ENCODE data around the gene MAP2K5.

The MAP2K5 gene

GRCh38 chr15:67801926-67802914, 259.7 kb downstream of the MAP2K5 start:
- H3K4me1 ChIP-seq (ENCODE audit: low read length), result no peaks in the 10 kb centered on the region; the same call in 1 of the 2 replicates
- no peak overlapping the region for H3K9ac ChIP-seq (ENCODE audit: low read length)
- H3K27me3 ChIP-seq (ENCODE audit: low read depth, low read length), result no peaks in the 10 kb centered on the region
- TF ChIP-seq CTCF (IDR thresholded peaks at IDR 0.05; ENCODE audit: low read depth, low read length) (no peak), EZH2phosphoT487 (IDR thresholded peaks at IDR 0.05; ENCODE audit: low read depth) (no peak)
- H3K4me2 ChIP-seq (ENCODE audit: low read length), result no peak overlapping the region
- no peaks in the 10 kb centered on the region for H4K20me1 ChIP-seq (ENCODE audit: insufficient read depth, low read length)
- H3K36me3 ChIP-seq (replicated peaks; ENCODE audit: low read depth, low read length), result no peaks in the 10 kb centered on the region
- H2AFZ ChIP-seq (ENCODE audit: low read depth, low read length), result no peak overlapping the region
- no peak overlapping the region for H3K27ac ChIP-seq (ENCODE audit: low read length)
- H3K4me3 ChIP-seq (ENCODE audit: low read length), result no peak overlapping the region
- no peaks in the 10 kb centered on the region for H3K79me2 ChIP-seq (ENCODE audit: low read length)
- H3K9me3 ChIP-seq (ENCODE audit: insufficient read depth, low read length), result no peaks in the 10 kb centered on the region

DNA sequence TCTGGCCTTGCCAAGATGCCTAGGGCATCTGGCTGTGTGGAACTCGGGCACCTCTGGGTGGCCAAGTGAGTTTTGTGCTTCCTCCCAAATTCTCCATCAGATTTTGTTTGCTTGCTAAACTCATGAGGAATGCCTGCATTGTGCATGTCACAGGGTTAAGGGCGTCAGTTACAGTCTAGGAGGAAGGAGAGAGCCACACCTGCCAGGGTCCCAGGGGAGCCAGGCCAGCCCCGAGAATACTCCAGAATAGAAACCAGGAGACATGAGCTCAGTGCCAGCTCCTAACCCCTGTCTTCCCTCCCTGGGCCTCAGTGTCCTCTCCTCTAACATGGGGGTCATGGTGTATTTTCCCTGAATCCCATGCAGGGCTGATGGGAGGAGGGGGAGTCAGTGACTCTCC, 260.8 kb downstream of the MAP2K5 start:
- Histone ChIP-seq H3K4me1 (ENCODE audit: low read length) (no peaks in the 10 kb centered on the region; the same call in 1 of the 2 replicates), H4K20me1 (ENCODE audit: insufficient read depth, low read length) (no peaks in the 10 kb centered on the region), H3K9ac (ENCODE audit: low read length) (no peak overlapping the region), H3K9me3 (ENCODE audit: insufficient read depth, low read length) (no peaks in the 10 kb centered on the region), H3K27me3 (ENCODE audit: low read depth, low read length) (no peaks in the 10 kb centered on the region), H2AFZ (ENCODE audit: low read depth, low read length) (no peak overlapping the region), H3K27ac (ENCODE audit: low read length) (no peak overlapping the region), H3K79me2 (ENCODE audit: low read length) (no peaks in the 10 kb centered on the region), H3K4me2 (ENCODE audit: low read length) (no peak overlapping the region), H3K4me3 (ENCODE audit: low read length) (no peak overlapping the region), H3K36me3 (replicated peaks; ENCODE audit: low read depth, low read length) (no peaks in the 10 kb centered on the region)
- no peak for TF ChIP-seq CTCF (IDR thresholded peaks at IDR 0.05; ENCODE audit: low read depth, low read length)
- no peak for TF ChIP-seq EZH2phosphoT487 (IDR thresholded peaks at IDR 0.05; ENCODE audit: low read depth)

DNA sequence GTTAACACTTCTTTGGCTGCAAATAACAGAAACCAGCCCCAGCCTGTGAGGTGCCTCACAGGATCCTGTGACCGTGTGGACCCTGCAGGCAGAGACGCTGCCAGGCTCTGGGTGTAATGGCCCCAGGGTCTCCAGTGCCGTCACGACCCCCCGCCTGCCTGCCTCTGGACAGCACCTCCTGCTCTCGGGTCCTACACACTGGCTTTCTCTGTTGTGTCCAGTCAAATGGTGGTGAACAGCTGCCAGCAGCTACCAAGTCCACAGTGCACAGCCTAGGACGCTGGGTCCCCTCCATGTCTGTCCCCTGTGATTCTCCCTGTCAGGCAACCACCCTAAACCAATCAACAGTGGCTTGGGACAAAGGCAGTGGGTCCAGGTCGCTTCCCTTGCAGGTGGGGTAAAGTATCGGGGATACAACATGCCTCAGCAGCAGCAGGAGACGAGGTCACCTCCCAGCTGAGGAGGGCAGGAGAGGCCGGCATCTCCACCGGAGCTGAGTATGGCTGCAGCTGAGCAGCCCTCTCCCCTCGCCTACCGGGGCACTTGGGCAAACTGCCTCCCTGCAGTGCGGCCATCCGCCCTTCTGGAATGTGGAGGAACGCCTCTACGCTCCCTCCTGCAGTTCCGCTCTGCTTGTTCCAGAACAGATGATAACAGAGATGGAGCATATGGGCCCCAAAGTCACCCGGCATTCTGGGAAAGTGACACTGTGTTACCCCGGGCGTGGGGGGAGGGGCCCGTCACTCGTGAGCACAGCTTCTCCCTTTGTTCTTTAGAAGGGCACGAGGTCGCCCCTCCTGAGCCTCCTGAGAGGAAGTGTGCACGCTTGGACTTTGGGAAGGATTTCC, 261.7 kb downstream of the MAP2K5 start:
- Histone ChIP-seq H3K9me3 (ENCODE audit: insufficient read depth, low read length) (no peaks in the 10 kb centered on the region), H3K4me1 (ENCODE audit: low read length) (no peaks in the 10 kb centered on the region; the same call in 1 of the 2 replicates), H3K79me2 (ENCODE audit: low read length) (no peaks in the 10 kb centered on the region), H2AFZ (ENCODE audit: low read depth, low read length) (no peak overlapping the region), H3K36me3 (replicated peaks; ENCODE audit: low read depth, low read length) (no peaks in the 10 kb centered on the region), H3K27me3 (ENCODE audit: low read depth, low read length) (no peaks in the 10 kb centered on the region), H3K4me2 (ENCODE audit: low read length) (no peak overlapping the region), H3K27ac (ENCODE audit: low read length) (no peak overlapping the region), H3K4me3 (ENCODE audit: low read length) (no peak overlapping the region), H4K20me1 (ENCODE audit: insufficient read depth, low read length) (no peaks in the 10 kb centered on the region), H3K9ac (ENCODE audit: low read length) (no peak overlapping the region)
- no peak for TF ChIP-seq EZH2phosphoT487 (IDR thresholded peaks at IDR 0.05; ENCODE audit: low read depth)

DNA sequence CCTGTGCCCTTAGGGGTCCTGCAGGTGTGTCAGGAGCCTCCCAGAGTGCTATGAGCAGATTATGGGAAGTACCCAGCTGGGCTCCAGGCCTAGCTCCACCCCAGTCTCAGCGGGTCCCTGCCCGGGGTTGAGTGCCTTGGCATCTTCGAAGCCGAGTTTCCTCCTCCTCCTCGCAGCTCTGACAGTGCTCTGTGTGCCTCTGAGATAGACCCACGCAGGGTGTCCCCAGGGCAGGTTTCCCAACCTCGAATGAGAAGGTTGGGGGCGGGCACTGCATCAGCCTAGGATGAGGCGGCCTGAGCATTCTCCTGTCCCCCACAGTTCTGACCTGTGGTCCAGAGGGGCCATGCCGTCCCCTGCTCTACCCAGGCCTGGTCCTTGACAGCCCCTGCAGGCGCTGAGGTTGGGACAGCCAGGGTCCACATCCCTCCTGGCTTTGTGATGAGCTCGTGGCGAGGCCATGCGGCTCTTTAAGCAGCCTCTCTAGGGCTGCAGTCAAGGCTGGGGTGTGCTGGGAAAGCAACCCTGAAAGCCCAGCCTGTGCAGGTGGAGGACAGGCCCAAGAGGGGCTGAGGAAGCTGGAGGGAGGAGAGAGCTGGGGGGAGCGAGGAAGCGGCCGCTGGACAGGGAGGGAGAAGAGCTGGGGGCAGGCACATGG, 262.6 kb downstream of the MAP2K5 start:
- Histone ChIP-seq H3K9ac (ENCODE audit: low read length) (no peak overlapping the region), H3K4me1 (ENCODE audit: low read length) (no peaks in the 10 kb centered on the region; the same call in 1 of the 2 replicates), H2AFZ (ENCODE audit: low read depth, low read length) (no peak overlapping the region), H3K36me3 (replicated peaks; ENCODE audit: low read depth, low read length) (no peaks in the 10 kb centered on the region), H3K4me2 (ENCODE audit: low read length) (no peak overlapping the region), H3K27me3 (ENCODE audit: low read depth, low read length) (no peaks in the 10 kb centered on the region), H3K9me3 (ENCODE audit: insufficient read depth, low read length) (no peaks in the 10 kb centered on the region), H4K20me1 (ENCODE audit: insufficient read depth, low read length) (no peaks in the 10 kb centered on the region), H3K27ac (ENCODE audit: low read length) (no peak overlapping the region), H3K79me2 (ENCODE audit: low read length) (no peaks in the 10 kb centered on the region), H3K4me3 (ENCODE audit: low read length) (no peak overlapping the region)
- TF ChIP-seq CTCF (IDR thresholded peaks at IDR 0.05; ENCODE audit: low read depth, low read length), result no peak

Measured in OCI-LY3 (cell line).